Smooth muscle cell of the brain vasculature (primary cell): ENCODE data around the gene UXS1.
"Not testable (repeated sequence)": the region's sequence is repeated elsewhere in the genome, so short reads cannot be mapped to it uniquely, and the experiment has no call there.

Experiments used
- DNase-seq: peaks from one replicate; pipeline ENCODE4 v3.0.0-alpha.2; 2012; ENCODE audit warnings: low read depth, low spot score

Gene UXS1

DNA sequence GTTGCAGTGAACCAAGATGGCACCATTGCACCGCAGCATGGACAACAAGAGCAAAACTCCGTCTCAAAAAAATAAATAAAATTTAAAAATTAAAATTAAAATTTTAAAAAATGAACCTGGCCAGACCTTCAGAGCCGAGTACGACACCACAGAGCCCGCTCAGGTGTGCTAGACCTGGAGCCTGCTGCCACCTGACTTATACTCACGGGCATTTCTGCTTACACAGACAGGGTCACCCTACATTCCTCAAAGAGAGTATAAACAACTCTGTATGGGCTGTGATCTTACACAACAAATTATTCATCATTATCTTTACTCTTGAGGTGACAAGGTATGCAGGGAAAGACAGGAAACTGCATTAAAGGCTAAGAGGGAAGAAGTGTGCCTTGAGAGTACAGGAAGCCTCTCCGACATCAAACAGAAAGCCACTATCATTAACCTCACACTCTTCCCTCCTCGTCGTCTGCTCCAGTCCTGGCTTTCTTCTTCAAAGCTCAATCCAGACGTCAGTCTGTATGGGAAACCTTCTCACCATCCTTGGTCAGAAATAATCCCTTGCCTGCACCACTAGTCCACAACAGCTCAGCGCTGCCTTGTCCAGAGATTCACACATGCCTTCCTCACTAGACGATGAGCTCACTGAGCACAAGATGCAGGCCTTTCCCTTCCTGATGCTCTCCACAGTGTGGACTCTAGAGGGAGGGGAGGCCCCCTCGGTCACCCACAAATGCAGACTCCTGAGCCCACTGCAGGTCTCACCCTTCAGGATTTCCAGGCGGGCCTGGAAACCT lies 56.2 kb downstream of the UXS1 start:
- DNase-seq: no peak

DNA sequence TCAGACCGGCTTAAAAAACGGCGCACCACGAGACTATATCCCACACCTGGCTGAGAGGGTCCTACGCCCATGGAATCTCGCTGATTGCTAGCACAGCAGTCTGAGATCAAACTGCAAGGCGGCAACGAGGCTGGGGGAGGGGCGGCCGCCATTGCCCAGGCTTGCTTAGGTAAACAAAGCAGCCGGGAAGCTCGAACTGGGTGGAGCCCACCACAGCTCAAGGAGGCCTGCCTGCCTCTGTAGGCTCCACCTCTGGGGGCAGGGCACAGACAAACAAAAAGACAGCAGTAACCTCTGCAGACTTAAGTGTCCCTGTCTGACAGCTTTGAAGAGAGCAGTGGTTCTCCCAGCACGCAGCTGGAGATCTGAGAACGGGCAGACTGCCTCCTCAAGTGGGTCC lies 62.9 kb downstream of the UXS1 start:
- DNase-seq: not testable (repeated sequence)

DNA sequence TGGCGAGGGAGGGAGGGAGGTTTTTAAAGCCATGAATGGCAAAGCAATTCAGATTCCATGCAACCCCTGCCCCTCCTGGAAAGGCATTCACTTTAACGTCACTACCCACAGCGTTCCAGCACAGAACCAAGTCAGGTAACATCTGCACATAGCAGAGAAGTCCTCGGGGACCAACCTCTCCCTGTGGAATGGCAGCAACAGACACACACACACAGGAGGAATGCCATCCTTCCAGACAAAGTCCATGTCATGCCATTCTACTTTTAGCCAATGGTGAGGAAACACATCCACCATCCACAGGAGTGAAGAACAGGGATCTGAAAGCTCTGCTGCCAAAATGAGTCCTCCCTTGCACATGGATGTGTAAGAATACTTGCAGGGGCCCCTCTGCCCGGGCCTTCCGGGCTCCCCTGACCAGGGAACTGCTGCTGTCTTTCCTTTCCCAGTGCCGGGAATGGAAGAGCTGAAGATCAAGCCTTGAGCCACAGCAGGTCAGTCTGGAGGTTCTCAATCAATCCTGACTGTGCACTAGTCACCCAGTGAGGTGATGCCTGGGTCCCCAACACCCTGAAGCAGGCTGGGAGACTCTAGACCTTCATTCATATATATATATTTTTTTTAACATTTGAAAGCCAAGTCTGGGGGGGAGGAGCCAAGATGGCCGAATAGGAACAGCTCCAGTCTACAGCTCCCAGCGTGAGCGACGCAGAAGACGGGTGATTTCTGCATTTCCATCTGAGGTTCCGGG lies 63.7 kb downstream of the UXS1 start:
- DNase-seq: no peak

DNA sequence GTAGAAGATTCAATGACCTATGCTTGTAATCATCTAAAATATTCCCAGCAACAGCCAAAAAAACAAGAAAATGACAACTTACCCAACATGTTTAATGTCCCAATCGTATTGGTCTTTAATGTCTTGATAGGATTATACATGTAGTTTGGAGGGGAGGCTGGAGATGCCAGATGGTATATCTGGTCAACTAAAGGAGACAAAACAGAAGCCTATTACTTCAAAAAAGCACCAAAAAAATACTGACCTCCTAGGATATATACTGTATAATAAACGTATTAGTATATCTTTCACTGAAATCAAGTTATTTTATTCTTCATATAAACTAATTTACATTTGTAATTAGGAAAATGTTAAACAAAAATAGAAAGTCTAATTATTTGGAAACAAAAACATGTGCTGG lies 64.5 kb downstream of the UXS1 start:
- no peak for DNase-seq

DNA sequence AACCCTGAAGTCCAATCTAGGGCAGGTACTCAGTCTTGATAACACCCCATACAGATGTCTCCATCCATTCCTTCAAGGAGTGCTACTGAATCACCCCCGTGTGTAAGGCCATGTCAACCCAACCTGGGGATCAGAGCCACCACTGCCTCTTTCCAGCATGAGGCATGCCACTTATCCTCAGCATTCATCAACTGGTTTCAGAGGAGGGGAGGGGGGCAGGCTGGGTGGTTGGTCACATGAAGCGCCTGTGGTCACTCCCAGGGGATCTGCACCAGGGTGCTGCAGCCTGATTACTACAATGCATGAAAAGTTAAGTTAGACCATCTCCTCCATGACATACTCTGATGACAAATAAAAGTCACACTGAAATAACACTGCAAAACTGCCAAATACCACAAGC lies 65.0 kb downstream of the UXS1 start:
- no peak for DNase-seq

DNA sequence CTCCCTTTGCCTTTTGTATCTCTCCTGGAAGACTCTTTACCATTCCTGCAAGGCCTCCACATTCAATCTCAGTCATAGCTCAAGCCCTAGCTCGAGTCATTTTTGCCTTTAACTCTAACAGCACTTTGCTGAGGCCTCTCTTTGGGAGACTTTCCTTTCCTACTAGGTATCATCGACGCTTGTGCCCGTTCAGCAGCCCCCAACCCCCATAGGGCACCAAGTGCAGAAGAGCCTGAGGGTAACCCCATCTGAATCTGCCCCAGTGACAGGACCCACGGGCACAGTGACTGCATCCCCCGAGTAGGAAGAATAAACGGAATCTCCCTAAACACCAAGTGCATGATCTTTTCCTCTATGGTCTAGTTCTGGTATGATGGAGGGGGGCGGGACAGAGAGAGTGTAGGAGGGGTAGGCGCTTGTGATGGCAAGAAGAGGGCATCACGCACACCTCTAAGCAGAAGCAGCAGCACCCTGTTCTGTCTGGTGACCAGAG lies 66.3 kb downstream of the UXS1 start:
- no peak for DNase-seq

DNA sequence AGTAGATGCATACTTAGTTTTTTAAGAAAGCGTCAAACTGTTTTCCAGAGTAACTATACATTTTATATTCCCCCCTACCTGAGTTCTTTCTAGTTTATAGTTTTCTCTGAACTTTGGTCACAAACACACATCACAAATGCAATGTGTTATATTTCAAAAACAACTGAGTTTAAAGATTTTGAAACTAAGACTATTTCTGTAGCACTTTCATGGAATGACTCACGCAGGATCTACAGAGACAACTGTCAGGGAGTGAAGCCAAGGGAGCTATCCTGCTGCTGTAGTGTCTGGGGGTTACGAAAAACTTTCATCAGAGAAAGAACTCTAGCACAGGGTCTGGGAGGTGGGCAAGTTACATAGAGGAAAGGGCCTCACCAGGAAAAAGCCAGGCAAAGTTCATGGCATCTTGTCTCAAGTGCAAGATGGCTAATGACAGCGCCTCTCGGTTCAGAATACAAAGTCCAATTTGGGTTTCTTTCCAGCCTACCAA lies 66.8 kb downstream of the UXS1 start:
- no peak for DNase-seq

DNA sequence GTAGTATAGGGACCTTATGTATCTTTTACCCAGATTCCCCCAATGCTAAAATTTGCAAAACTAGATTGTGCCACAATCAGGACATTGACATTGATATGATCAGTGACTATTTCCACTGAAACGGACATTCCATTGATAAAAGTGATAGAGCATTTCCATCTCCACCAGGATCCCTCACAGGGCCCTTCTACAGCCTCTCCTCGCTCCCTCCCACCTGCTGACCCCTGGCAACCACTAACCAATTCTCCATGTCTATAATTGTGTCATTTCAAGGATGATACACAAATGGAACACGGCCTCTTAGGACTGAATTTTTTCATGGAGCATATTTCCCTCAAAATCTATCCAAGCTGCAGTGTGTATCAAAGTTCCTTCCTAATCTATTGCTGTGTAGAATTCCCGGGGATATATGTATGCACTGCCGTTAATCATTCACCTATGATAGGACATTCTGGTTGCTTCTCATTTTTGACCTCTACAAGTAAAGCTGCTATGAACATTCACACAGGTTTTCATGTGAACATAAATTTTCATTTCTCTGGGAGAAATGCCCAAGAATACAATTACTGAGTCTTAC lies 67.3 kb downstream of the UXS1 start:
- no peak for DNase-seq

DNA sequence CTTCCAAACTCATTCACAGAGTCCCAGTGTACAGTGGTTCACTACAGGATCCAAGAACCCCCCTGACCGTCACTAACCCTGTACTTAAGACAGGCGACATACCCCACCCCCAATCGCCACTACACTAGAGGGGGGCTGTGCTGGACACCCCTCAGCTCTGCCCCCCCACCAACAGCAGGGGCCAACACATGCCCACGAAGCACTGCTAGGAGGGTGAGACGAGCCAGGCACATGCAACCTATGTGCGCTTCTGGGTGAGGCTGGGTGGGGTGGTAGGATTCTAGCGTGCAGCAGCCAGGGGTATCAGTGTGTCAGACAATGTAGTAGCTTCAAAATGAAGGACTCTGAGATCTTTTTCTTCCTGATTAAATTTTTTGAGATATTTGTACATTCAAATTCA lies 67.8 kb downstream of the UXS1 start:
- DNase-seq: no peak

DNA sequence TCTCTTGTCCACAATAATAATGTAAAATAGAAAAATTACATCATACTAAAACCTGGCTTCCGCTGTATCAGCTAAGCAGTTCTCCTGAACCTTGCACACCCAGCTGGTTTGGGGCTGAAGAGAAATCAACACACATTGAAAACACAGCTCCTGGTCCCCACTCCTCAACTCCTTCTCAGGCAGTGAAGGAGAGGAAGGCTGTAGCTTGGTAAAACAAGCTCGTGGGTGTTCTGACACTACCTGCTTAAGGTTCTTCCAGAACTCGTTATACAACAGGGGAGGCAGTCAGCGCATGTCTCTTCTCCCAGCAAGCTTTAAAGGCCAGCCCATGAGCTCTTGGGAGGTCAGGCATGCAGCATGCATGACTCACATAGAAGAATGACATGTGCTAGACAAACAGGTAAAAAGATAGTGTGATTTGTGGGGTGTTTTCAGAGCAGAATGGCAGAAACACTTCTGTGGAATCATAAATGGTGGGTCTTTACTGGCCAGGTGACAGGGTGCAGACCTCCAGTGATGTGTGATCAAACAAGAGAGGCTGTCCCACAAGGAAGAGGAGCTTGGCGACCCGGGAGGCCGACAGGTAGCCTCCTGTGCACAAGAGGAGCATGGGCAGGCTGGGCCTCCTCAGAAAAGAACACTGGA lies 69.1 kb downstream of the UXS1 start:
- no peak for DNase-seq

DNA sequence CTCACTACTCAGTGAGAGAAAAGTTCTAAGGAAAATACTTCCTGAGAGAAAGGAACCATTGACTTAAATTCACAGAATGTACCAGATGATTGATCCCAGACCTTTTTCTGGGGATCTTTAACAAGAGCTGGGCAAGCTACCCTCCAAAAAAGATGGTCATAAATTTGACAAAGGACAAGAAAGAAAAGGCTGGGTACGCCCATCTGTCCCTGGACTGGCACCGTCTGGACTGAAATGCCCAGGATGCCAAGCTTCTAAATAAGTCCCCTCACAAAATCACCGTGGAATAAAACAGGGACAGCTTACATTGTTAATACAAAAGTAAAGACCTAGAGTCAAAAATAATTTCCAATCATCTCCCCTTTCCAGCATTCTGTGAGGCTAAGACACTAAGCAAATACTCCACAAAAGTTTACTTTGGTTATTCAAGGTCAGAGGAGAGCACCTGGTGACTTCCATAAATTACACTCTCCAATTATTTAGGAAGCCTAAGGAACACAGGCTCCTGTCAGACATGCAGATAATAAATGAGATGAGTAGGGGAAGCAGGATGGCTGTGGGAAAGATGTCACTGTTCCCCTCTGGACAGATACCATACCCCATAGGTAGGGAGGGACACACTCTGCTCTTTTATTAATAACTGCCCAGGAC lies 69.9 kb downstream of the UXS1 start:
- no peak for DNase-seq

DNA sequence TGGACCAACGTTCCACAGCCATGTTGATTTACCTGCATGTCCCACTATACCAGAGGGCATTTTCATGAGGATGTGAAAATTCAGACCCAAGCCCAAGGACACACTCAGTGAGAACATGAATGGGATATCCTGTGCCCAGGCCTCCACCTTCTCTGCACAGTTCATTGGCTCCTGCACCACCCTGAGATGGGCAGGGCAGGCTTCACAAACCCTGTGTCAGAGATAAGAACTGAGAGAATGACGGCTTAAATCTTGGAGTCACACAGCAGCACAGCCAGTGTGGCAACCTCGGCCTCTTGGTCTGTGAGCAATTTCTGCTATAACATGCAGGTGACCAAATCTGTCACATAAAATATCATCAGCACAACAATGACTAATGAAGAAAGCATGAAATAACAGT lies 71.9 kb downstream of the UXS1 start:
- DNase-seq: no peak

DNA sequence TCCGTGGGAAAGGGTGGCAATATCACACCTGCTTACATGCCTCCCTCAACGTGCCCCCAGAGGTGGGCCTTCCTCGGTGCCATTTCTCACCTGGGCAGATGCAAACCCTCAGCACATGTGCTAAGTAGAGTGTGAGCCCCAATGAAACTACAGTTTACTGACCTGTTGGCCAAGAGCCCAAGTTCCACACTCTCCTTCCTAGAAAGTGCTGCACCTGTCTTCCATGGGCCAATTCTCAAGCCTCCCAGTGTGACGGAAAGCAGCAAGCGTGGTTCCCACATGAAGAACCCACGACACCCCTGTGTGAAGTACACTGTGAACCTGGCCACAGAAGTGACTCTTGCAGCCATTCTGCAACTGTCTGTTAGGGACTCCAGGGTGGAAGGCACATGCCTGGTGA lies 73.7 kb downstream of the UXS1 start:
- no peak for DNase-seq

DNA sequence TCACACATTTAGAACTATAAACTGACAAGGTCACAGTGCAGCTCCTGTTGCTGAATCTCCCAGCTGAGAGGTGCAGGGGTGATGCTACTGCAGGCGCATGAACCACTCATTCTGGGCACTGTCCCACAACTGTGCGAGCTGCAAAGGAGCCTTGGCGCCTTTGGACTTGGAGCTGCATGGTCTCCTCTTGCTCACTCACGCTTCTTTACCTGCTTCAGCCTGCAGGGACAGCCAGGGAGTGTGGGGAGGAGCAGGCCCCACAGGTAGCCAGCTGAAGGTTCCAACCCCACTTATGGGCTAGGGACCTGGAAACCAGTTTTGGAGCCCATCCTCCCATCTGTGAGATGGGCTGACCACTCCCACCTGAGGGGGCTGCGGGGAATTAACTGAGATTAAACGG lies 75.0 kb downstream of the UXS1 start:
- DNase-seq: no peak

DNA sequence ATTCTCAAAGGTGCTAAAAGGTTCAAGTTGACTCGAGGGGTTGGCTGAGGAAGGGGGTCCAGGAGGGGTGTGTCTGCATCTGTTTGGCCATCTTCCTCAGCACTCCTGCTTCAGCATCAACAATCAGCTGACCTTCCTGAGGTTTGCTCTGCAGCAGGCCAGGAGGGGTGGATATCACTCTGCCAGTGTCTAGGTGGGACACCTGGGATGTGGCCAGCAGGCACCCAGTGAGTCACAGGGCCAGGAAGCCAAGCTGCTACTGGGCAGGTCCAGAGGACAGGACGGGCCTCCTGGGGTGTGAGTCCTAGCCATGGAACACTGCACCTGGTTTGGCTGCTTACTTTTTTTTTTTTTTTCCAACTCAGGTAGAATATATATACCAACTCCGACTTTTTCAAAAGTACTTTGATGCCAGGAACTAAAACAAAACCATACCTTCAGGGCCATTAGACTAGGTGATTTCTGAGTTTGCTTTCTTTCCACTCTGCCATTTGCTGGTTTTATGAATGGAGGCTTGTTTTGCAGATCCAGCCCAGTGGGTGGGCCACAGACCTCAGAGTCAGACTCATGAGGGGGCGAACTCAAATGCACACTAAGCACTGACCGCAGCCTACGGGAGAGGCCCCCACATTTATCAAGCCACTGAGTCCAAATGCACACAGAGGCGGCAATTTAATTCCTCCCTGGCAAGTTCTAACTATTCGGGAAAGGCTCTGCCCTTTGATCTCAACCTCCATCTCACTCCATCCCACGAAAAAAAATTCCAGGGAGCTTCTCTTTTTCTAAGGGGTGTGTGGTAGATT lies 76.0 kb downstream of the UXS1 start:
- DNase-seq: no peak

DNA sequence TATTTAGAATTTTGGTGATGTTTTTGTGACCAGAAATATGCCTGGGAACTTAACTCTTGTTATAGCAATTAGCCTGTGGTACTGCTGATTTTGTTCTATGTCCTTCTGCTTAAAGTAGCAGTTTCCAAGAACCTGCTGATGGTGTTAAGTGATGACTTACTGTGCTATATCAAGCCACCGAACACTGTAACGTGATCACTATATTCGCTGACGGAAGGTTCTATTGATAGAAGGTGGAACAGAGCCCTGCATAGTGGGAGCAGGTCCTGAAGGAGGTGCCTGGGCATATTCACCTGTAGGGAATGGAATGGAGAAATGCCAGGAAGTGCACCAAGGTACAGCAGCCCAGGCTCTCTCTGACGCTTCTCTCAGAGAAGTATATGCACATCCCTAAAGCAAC lies 76.8 kb downstream of the UXS1 start:
- DNase-seq: no peak

DNA sequence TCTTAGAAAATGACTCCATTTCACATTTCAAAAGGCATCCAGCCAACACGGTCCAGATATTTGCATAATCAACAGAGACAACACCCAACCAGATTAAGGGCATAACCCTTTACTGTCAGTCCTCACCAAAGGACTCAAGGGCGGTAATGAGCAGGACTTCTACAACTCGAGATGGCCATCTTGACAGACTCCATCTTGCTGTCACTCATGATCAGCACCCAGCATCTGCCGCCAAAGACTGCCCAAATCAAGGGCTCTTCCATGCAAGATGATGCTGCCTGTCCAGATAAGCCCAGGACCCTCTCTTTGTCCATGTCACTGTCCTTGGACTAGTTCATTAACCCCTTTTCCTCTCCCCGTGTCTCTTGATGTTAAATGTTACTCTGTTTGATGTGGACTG lies 77.9 kb downstream of the UXS1 start:
- no peak for DNase-seq

DNA sequence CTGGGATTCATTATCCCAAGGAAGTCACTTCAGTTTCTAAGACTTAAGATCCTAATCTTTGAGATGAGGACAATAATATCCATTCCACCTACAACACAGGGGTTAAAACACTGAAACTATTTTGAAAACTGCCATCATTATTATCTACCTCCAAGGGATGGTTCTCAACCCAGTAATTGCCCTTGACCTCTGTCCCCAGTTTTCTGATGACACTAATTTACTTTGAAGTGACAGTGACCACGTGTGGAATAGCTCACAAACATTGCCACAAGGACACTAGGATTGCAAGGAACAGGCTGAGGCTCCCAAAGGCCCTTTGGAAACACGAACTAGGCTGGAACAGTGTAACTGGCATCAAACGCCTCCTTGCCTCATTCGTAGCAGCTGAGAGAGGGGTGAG lies 78.4 kb downstream of the UXS1 start:
- no peak for DNase-seq

DNA sequence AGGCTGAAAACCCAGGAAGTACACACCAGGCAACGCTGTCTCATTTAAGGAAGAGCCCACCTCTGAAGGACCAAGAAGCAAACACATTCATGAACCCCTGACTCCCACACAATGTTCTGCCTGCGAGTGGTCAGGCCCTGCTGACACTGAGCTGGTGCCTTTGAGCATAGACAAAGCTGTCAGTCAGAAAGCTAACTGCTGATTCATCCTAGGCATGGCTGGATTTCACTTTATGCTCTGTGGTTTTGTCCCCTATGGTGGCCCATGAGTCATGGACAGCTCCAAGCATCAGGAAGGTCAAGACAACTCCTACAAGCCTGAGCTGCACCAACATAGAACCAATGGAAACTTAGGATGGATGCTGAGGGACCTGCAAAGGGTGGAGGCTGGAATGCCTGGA lies 78.9 kb downstream of the UXS1 start:
- DNase-seq: no peak

DNA sequence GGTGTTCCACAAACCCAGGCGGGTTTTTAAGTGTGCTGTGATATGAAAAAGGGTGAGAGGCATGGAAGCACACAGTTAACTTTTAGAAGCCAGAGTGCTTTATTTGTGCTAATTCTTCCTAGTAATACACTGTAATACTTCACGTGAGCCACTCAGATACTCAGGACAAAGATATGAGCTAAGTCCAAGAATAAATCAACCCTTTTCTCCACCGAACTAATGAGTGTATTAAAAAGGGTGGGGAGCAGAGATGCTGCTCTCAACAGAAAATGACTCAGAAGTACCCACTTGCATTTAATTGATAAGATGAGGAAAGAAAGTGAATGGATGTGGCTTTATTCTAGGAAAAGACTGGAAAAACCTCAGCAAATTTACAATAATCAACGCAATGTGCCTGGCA lies 79.9 kb downstream of the UXS1 start:
- no peak for DNase-seq
